ENCODE results near the gene ZNF414. TPM values are rescaled to one million over a fixed set of nuclear protein-coding genes. Genes with fewer than 3 reads are reported as not detected.
"Not testable (repeated sequence)": the region's sequence is repeated elsewhere in the genome, so short reads cannot be mapped to it uniquely, and the experiment has no call there.

Gene ZNF414
- total RNA-seq, 1 donor from 2014 or later: 6.3 TPM

GRCh38 chr19:8518536-8518935, 4.6 kb upstream of the ZNF414 start:
- DNase-seq (ENCODE audit: low spot score): no peak

- DNase-seq (ENCODE audit: low spot score): no peak
Observed at GRCh38 chr19:8517551-8518442, 3.8 kb upstream of the ZNF414 start.

GRCh38 chr19:8515317-8515716, 1.4 kb upstream of the ZNF414 start:
- no peak for DNase-seq (ENCODE audit: low spot score)

- not testable (repeated sequence) for DNase-seq (ENCODE audit: low spot score)
Observed at GRCh38 chr19:8514505-8515009, 590 bp upstream of the ZNF414 start.

GRCh38 chr19:8513036-8513686, 806 bp downstream of the ZNF414 start:
- DNase-seq (ENCODE audit: low spot score): no peak

- DNase-seq (ENCODE audit: low spot score): no peak
Observed at GRCh38 chr19:8512115-8512967, 1.6 kb downstream of the ZNF414 start.

- no peak for DNase-seq (ENCODE audit: low spot score)
Observed at GRCh38 chr19:8511573-8512101, 2.3 kb downstream of the ZNF414 start.

- DNase-seq (ENCODE audit: low spot score): no peak
Observed at GRCh38 chr19:8510589-8511115, 3.3 kb downstream of the ZNF414 start.

- DNase-seq (ENCODE audit: low spot score): no peak
Observed at GRCh38 chr19:8506402-8506957, 7.5 kb downstream of the ZNF414 start.

- DNase-seq (ENCODE audit: low spot score): peak; percentile 75
Observed at GRCh38 chr19:8505680-8506401, 8.1 kb downstream of the ZNF414 start.

- DNase-seq (ENCODE audit: low spot score): no peak
Observed at GRCh38 chr19:8504919-8505318, 9.0 kb downstream of the ZNF414 start.

GRCh38 chr19:8504171-8504570, 9.8 kb downstream of the ZNF414 start:
- DNase-seq (ENCODE audit: low spot score): no peak

- DNase-seq (ENCODE audit: low spot score): no peak
Observed at GRCh38 chr19:8503510-8503909, 10.5 kb downstream of the ZNF414 start.

- DNase-seq (ENCODE audit: low spot score): no peak
Observed at GRCh38 chr19:8501981-8502380, 12.0 kb downstream of the ZNF414 start.

- DNase-seq (ENCODE audit: low spot score): no peak
Observed at GRCh38 chr19:8501516-8501915, 12.5 kb downstream of the ZNF414 start.

- DNase-seq (ENCODE audit: low spot score): no peak
Observed at GRCh38 chr19:8500158-8500557, 13.8 kb downstream of the ZNF414 start.

- no peak for DNase-seq (ENCODE audit: low spot score)
Observed at GRCh38 chr19:8499048-8499833, 14.7 kb downstream of the ZNF414 start.

GRCh38 chr19:8498295-8498694, 15.7 kb downstream of the ZNF414 start:
- DNase-seq (ENCODE audit: low spot score): no peak

- DNase-seq (ENCODE audit: low spot score): peak; percentile 41
Observed at GRCh38 chr19:8494158-8494557, 19.8 kb downstream of the ZNF414 start.
